GM12878 (cell line): ENCODE results near the gene DNASE1L3. TPM values are rescaled to one million over a fixed set of nuclear protein-coding genes. Genes with fewer than 3 reads are reported as not detected.

Source experiments
- ATF7 ChIP-seq: fragments of 450-650 bp; IDR thresholded peaks from 2 replicates; pipeline ENCODE4 v1.6.1; 2016; ENCODE audit warnings: low read depth, mild to moderate bottlenecking
- CBX5 ChIP-seq: sonication (generic); IDR thresholded peaks from 2 replicates; pipeline ENCODE4 v1.6.1; 2016; ENCODE audit warnings: low read depth, moderate library complexity, mild to moderate bottlenecking, inconsistent platforms
- CHD1 ChIP-seq: IDR thresholded peaks from 2 replicates; pipeline ENCODE4 v1.6.1; 2012; ENCODE audit warnings: low read depth, low read length, improper control_type of control experiment
- CHD2 ChIP-seq: IDR thresholded peaks from 2 replicates; pipeline ENCODE4 v1.6.1; 2011; ENCODE audit warnings: low read depth, low read length, improper control_type of control experiment, borderline replicate concordance
- IKZF1 ChIP-seq: fragments of 450-650 bp; conservative IDR thresholded peaks from 2 replicates; pipeline ENCODE4 v1.6.1; 2017; ENCODE audit warnings: antibody characterized with exemption, mild to moderate bottlenecking
- KDM1A ChIP-seq: fragments of 200-600 bp; sonication (generic); IDR thresholded peaks from 2 replicates; pipeline ENCODE4 v1.6.1; 2016; ENCODE audit warnings: borderline replicate concordance
- PAX8 ChIP-seq: fragments of 450-650 bp; IDR thresholded peaks from 2 replicates; pipeline ENCODE4 v1.6.1; 2017; ENCODE audit warnings: mild to moderate bottlenecking, moderate library complexity
- POLR2AphosphoS5 ChIP-seq: IDR thresholded peaks from 2 replicates; pipeline ENCODE4 v1.6.1; 2011; ENCODE audit warnings: mild to moderate bottlenecking, low read length, inconsistent platforms
- SMARCA5 ChIP-seq: fragments of 450-650 bp; IDR thresholded peaks from 2 replicates; pipeline ENCODE4 v1.6.1; 2017; ENCODE audit warnings: mild to moderate bottlenecking
- STAT3 ChIP-seq: IDR thresholded peaks from 2 replicates; pipeline ENCODE4 v1.6.1; 2011; ENCODE audit warnings: low read depth, low read length, improper control_type of control experiment
- ZNF24 ChIP-seq: fragments of 450-650 bp; IDR thresholded peaks from 2 replicates; pipeline ENCODE4 v1.6.1; 2017; ENCODE audit warnings: antibody characterized with exemption, mild to moderate bottlenecking
- ZNF274 ChIP-seq: IDR thresholded peaks from one replicate; pipeline ENCODE4 v1.8.0; 2011; ENCODE audit not compliant: insufficient read length, insufficient read depth
- polyA plus RNA-seq, 11 experiments: library from polyadenylated mRNA; depleted of rRNA in 4 of 11; unstranded in 6 of 11; stranded (reverse) in 5 of 11; fragments of >200 nt; fragmentation: Nextera tagmentation in 4 of 11; fragmentation: Illumina TruSeq in 1 of 11; extraction: Ambion mirVana in 4 of 11; extraction: Trizol in 1 of 11; gene quantifications; 1 replicate in 1 of 11; 2 replicates in 10 of 11; pipeline versions ENCODE4 v1.2.1 to v1.2.3, GENCODE V29; 2011 to 2016; ENCODE audit warnings: inconsistent platforms in 2 of 11, missing spikeins in 2 of 11, low read depth in 1 of 11
- total RNA-seq, 4 experiments: library from RNA; depleted of rRNA in 3 of 4; stranded (reverse); fragments of >200 nt in 3 of 4; fragmentation: Illumina TruSeq in 1 of 4; extraction: Trizol in 1 of 4; gene quantifications; 2 replicates each; pipeline versions ENCODE4 v1.2.1 to v1.2.3, GENCODE V29; 2013 to 2021
- TF ChIP-seq, protein P1 (sequence below): fragments of 450-650 bp; IDR thresholded peaks from 2 replicates; pipeline ENCODE4 v1.6.1; 2017; ENCODE audit warnings: borderline replicate concordance
- TF ChIP-seq, protein P2 (sequence below): IDR thresholded peaks from 2 replicates; pipeline ENCODE4 v1.6.1; 2012; ENCODE audit warnings: low read depth, low read length, improper control_type of control experiment

The DNASE1L3 gene
- total and polyA plus RNA-seq, 10 of the 15 experiments (the other 5 are each of a cell fraction or from before 2014, with no cell fraction given): 3.2 to 72.1 (median 6.3) TPM

DNA sequence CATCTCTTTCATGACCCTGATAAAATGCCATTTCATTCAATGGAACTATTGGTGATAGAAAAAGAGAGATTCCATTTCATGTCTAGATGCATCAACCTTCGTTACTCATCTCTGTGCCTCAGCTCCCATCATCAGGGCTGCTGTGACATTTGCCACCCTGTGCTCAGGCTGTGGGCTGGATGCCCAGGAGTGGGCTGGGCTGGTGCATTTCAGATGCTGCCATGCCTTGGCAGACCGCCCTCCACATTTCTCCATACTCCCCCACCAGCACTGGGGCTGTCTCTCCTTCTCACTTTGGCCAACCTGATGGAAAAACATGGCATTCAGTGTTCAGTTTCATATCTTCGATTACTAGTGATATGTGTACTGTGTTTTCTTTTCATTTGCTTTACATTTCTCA is 59.1 kb downstream of the DNASE1L3 start (continued):
- TF ChIP-seq IKZF1 (no peak), ZNF24 (no peak), PAX8 (no peak), KDM1A (no peak), ATF7 (no peak), CBX5 (no peak), ZNF274 (no peak), SMARCA5 (no peak), POLR2AphosphoS5 (no peak), CHD1 (no peak), CHD2 (no peak), STAT3 (no peak)
- TF ChIP-seq, protein P1, sequence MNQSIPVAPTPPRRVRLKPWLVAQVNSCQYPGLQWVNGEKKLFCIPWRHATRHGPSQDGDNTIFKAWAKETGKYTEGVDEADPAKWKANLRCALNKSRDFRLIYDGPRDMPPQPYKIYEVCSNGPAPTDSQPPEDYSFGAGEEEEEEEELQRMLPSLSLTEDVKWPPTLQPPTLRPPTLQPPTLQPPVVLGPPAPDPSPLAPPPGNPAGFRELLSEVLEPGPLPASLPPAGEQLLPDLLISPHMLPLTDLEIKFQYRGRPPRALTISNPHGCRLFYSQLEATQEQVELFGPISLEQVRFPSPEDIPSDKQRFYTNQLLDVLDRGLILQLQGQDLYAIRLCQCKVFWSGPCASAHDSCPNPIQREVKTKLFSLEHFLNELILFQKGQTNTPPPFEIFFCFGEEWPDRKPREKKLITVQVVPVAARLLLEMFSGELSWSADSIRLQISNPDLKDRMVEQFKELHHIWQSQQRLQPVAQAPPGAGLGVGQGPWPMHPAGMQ: no peak
- TF ChIP-seq, protein P2, sequence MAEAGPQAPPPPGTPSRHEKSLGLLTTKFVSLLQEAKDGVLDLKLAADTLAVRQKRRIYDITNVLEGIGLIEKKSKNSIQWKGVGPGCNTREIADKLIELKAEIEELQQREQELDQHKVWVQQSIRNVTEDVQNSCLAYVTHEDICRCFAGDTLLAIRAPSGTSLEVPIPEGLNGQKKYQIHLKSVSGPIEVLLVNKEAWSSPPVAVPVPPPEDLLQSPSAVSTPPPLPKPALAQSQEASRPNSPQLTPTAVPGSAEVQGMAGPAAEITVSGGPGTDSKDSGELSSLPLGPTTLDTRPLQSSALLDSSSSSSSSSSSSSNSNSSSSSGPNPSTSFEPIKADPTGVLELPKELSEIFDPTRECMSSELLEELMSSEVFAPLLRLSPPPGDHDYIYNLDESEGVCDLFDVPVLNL: no peak
- TF ChIP-seq, all 136 proteins: peak for 0
